SU-DHL-6 (cell line): Measurements from ENCODE around the gene PPP1R7.

Experiments
- H2AFZ ChIP-seq: fragments of 200-600 bp; sonication (generic); 2 replicates; pipeline ENCODE4 v1.6.1; 2014; ENCODE audit warnings: low read depth, mild to moderate bottlenecking, moderate library complexity, mixed read lengths, antibody characterized with exemption, low read length; ENCODE audit not compliant: severe bottlenecking
- H3F3A ChIP-seq: fragments of 200-600 bp; shearing (Covaris generic); 2 replicates; pipeline ENCODE4 v1.6.0; 2016; ENCODE audit warnings: antibody characterized with exemption, mild to moderate bottlenecking; ENCODE audit not compliant: insufficient read depth
- H3K27ac ChIP-seq: fragments of 200-600 bp; sonication (generic); 2 replicates; pipeline ENCODE4 v1.5.1; 2016; ENCODE audit warnings: low read depth, mild to moderate bottlenecking, low read length, moderate library complexity, mixed read lengths
- H3K27me3 ChIP-seq: fragments of 200-600 bp; sonication (generic), shearing (Covaris generic); 2 replicates; pipeline ENCODE4 v1.6.0; 2014; ENCODE audit warnings: mild to moderate bottlenecking, low read length
- H3K36me3 ChIP-seq: fragments of 200-600 bp; sonication (generic); 2 replicates; pipeline ENCODE4 v1.6.1; 2014; ENCODE audit warnings: mild to moderate bottlenecking, low read length, mixed read lengths
- H3K4me2 ChIP-seq: fragments of 300-600, 200-600 bp; shearing (Covaris generic), sonication (generic); 2 replicates; pipeline ENCODE4 v1.6.0; 2014; ENCODE audit warnings: low read length, low read depth, mild to moderate bottlenecking; ENCODE audit not compliant: poor library complexity, severe bottlenecking
- H3K4me3 ChIP-seq: fragments of 200-600 bp; sonication (generic); 2 replicates; pipeline ENCODE4 v1.5.1; 2014; ENCODE audit warnings: antibody characterized with exemption, low read length, mild to moderate bottlenecking, mixed read lengths; ENCODE audit not compliant: insufficient read depth, poor library complexity, severe bottlenecking
- H3K79me2 ChIP-seq: fragments of 200-600 bp; sonication (generic); 2 replicates; pipeline ENCODE4 v1.6.1; 2014; ENCODE audit warnings: mild to moderate bottlenecking, low read length, moderate library complexity; ENCODE audit not compliant: insufficient read depth
- H3K9ac ChIP-seq: fragments of 200-600 bp; sonication (generic); 2 replicates; pipeline ENCODE4 v1.7.0; 2014; ENCODE audit warnings: mild to moderate bottlenecking, low read length
- H3K9me2 ChIP-seq: fragments of 200-600 bp; sonication (generic); replicated peaks from 2 replicates; pipeline ENCODE4 v1.6.1; 2014; ENCODE audit warnings: low read length; ENCODE audit not compliant: insufficient read depth
- H3K9me3 ChIP-seq: fragments of 200-600 bp; sonication (generic); 2 replicates; pipeline ENCODE4 v1.6.1; 2014; ENCODE audit warnings: low read length, mixed read lengths; ENCODE audit not compliant: insufficient read depth
- H4K20me1 ChIP-seq: fragments of 200-600 bp; sonication (generic); 2 replicates; pipeline ENCODE4 v1.6.1; 2014; ENCODE audit warnings: low read depth, mild to moderate bottlenecking, antibody characterized with exemption, low read length, moderate library complexity, mixed read lengths
- CTCF ChIP-seq: fragments of 200-600 bp; sonication (generic); IDR thresholded peaks from one replicate; pipeline ENCODE4 v1.5.1; 2017; ENCODE audit warnings: antibody characterized with exemption, mild to moderate bottlenecking, low read length, moderate library complexity; ENCODE audit not compliant: insufficient read depth, poor library complexity, severe bottlenecking
- EZH2phosphoT487 ChIP-seq: fragments of 200-600 bp; sonication (generic), shearing (Covaris generic); conservative IDR thresholded peaks from 2 replicates; pipeline ENCODE4 v1.6.1; 2018; ENCODE audit warnings: mild to moderate bottlenecking, antibody characterized with exemption, low read length, moderate library complexity, mixed read lengths

Gene PPP1R7

GRCh38 chr2:241130316-241130715 is 20.0 kb upstream of the PPP1R7 start:
- Histone ChIP-seq H3K27ac (no peak overlapping the region), H3K36me3 (no peaks in the 10 kb centered on the region), H3K27me3 (no peaks in the 10 kb centered on the region), H2AFZ (no peak overlapping the region), H3K9me3 (no peaks in the 10 kb centered on the region), H3K4me3 (no peak overlapping the region), H4K20me1 (no peaks in the 10 kb centered on the region), H3K9me2 (no peaks in the 10 kb centered on the region), H3K4me2 (no peak overlapping the region), H3K79me2 (no peaks in the 10 kb centered on the region), H3F3A (no peaks in the 10 kb centered on the region), H3K9ac (no peak overlapping the region)
- no peak for TF ChIP-seq CTCF
- TF ChIP-seq EZH2phosphoT487: no peak

GRCh38 chr2:241131531-241131930 is 18.7 kb upstream of the PPP1R7 start:
- Histone ChIP-seq H3K36me3 (no peaks in the 10 kb centered on the region), H3K9me2 (no peaks in the 10 kb centered on the region), H3F3A (no peaks in the 10 kb centered on the region), H3K27ac (no peak overlapping the region), H3K9ac (no peak overlapping the region), H3K4me2 (no peak overlapping the region), H3K79me2 (no peaks in the 10 kb centered on the region), H3K4me3 (no peak overlapping the region), H3K27me3 (no peaks in the 10 kb centered on the region), H4K20me1 (no peaks in the 10 kb centered on the region), H3K9me3 (no peaks in the 10 kb centered on the region), H2AFZ (no peak overlapping the region)
- TF ChIP-seq EZH2phosphoT487 (no peak), CTCF (no peak)

- no peak overlapping the region for H3K4me2 ChIP-seq
- H3K36me3 ChIP-seq: no peaks in the 10 kb centered on the region
- no peaks in the 10 kb centered on the region for H3F3A ChIP-seq
- H3K9me2 ChIP-seq: no peaks in the 10 kb centered on the region
- no peak overlapping the region for H3K27ac ChIP-seq
- no peaks in the 10 kb centered on the region for H3K79me2 ChIP-seq
- no peaks in the 10 kb centered on the region for H3K9me3 ChIP-seq
- no peak overlapping the region for H3K9ac ChIP-seq
- no peak overlapping the region for H2AFZ ChIP-seq
- no peaks in the 10 kb centered on the region for H3K27me3 ChIP-seq
- no peak overlapping the region for H3K4me3 ChIP-seq
- no peaks in the 10 kb centered on the region for H4K20me1 ChIP-seq
- TF ChIP-seq CTCF (no peak), EZH2phosphoT487 (no peak)
Measured at GRCh38 chr2:241132538-241133435, 17.5 kb upstream of the PPP1R7 start.
